GM10248 (cell line): ENCODE measurements around the gene CCDC83.

Experiments
- CTCF ChIA-PET: fragments of 300-600 bp; sonication (Branson Sonifier 250); formaldehyde crosslinking; extraction: SDS; loops from one replicate; lab custom pipeline; 2021; ENCODE audit warnings: antibody characterized with exemption; lab: Yijun Ruan, JAX
- POLR2A ChIA-PET: fragments of 350-650 bp; sonication (Branson Sonifier 250); formaldehyde crosslinking; extraction: SDS; loops from one replicate; lab custom pipeline; 2020; ENCODE audit warnings: antibody characterized with exemption; lab: Yijun Ruan, JAX
- DNase-seq: peaks from one replicate; pipeline ENCODE4 v3.0.0; 2012; ENCODE audit errors: extremely low spot score
- TF ChIP-seq, protein P1 (sequence below): IDR thresholded peaks from 2 replicates; pipeline ENCODE4 v1.5.1; 2012; ENCODE audit warnings: mild to moderate bottlenecking, low read depth; ENCODE audit errors: extremely low read depth, missing control alignments, control extremely low read depth

The CCDC83 gene

DNA sequence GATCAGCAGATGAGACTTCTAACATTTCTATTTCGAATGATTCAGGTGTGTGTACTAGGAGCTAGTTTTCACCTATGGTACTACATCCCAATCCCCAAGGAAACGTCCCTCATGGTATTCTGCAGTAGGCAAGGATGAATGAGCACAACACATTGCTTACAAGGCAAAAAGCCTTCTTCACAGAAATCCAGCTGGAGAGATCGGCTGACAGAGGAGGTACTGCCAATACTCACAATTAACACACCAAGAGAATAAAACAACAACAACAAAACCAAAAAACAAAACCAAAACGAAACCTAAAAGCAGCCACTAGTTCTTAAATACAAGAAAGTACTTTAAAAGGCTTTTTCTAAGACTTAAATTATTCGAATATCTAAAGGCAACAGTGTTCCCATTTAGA is 112.3 kb downstream of the CCDC83 start:
- POLR2A ChIA-PET: no interaction called here
- CTCF ChIA-PET: interaction anchor here (1.1 to 2.5 kb wide), 2 partner anchors 12 to 13 kb away, joined by 3 to 7 read pairs; no protein-coding TSS in a partner anchor
- TF ChIP-seq, protein P1, sequence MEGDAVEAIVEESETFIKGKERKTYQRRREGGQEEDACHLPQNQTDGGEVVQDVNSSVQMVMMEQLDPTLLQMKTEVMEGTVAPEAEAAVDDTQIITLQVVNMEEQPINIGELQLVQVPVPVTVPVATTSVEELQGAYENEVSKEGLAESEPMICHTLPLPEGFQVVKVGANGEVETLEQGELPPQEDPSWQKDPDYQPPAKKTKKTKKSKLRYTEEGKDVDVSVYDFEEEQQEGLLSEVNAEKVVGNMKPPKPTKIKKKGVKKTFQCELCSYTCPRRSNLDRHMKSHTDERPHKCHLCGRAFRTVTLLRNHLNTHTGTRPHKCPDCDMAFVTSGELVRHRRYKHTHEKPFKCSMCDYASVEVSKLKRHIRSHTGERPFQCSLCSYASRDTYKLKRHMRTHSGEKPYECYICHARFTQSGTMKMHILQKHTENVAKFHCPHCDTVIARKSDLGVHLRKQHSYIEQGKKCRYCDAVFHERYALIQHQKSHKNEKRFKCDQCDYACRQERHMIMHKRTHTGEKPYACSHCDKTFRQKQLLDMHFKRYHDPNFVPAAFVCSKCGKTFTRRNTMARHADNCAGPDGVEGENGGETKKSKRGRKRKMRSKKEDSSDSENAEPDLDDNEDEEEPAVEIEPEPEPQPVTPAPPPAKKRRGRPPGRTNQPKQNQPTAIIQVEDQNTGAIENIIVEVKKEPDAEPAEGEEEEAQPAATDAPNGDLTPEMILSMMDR: no peak
- no peak for DNase-seq
